Caco-2 (cell line): ENCODE data around the gene FCN2. TPM values are rescaled to one million over a fixed set of nuclear protein-coding genes. Genes with fewer than 3 reads are reported as not detected.

ENCODE experiments used
- BruUV-seq: library from RNA; stranded (reverse); fragments of 400-500 nt; replicated peaks from 2 replicates; lab custom pipeline; 2021; lab: Mats Ljungman, UMichigan
- CTCF ChIA-PET: fragments of 300-600 bp; sonication (Branson Sonifier 250); formaldehyde crosslinking; loops from one replicate; lab custom pipeline; 2022; ENCODE audit warnings: antibody characterized with exemption; lab: Charles Lee
- POLR2A ChIA-PET: fragments of 300-600 bp; sonication (Branson Sonifier 250); formaldehyde crosslinking; loops from one replicate; lab custom pipeline; 2022; ENCODE audit warnings: antibody characterized with exemption; lab: Charles Lee
- DNase-seq, 2 experiments: peaks; one replicate each; pipeline versions ENCODE4 v3.0.0 to v3.0.0-alpha.2; 2020 to 2022
- H3K27me3 ChIP-seq: replicated peaks from 2 replicates; pipeline ENCODE4 v1.6.0; 2011; ENCODE audit warnings: low read length; ENCODE audit not compliant: control insufficient read depth, insufficient read depth
- H3K36me3 ChIP-seq: 2 replicates; pipeline ENCODE4 v1.5.1; 2011; ENCODE audit warnings: low read length; ENCODE audit not compliant: control insufficient read depth, insufficient read depth
- H3K4me1 ChIP-seq: fragments of 250-450 bp; sonication (Bioruptor Pico); 2 replicates; pipeline ENCODE4 v1.5.1; 2020; ENCODE audit warnings: mild to moderate bottlenecking
- H3K4me3 ChIP-seq: 2 replicates; pipeline ENCODE4 v1.5.1; 2011; ENCODE audit warnings: low read depth, mild to moderate bottlenecking, control low read depth, low read length
- H3K9me3 ChIP-seq: fragments of 250-450 bp; sonication (Bioruptor Pico); 2 replicates; pipeline ENCODE4 v1.5.1; 2020; ENCODE audit warnings: mild to moderate bottlenecking, moderate library complexity
- H3K27ac Mint-ChIP-seq: one replicate; pipeline ENCODE4 v1.8.0; 2022; ENCODE audit warnings: mixed read lengths; ENCODE audit not compliant: unreplicated experiment
- H3K27me3 Mint-ChIP-seq: one replicate; pipeline ENCODE4 v1.8.0; 2022; ENCODE audit warnings: mixed read lengths; ENCODE audit not compliant: insufficient read depth, unreplicated experiment
- H3K36me3 Mint-ChIP-seq: one replicate; pipeline ENCODE4 v1.8.0; 2022; ENCODE audit warnings: mild to moderate bottlenecking, mixed read lengths; ENCODE audit not compliant: insufficient read depth, unreplicated experiment
- H3K4me1 Mint-ChIP-seq: one replicate; pipeline ENCODE4 v1.8.0; 2022; ENCODE audit warnings: low read depth, mixed read lengths; ENCODE audit not compliant: unreplicated experiment
- H3K4me3 Mint-ChIP-seq: one replicate; pipeline ENCODE4 v1.8.0; 2022; ENCODE audit warnings: mild to moderate bottlenecking, moderate library complexity, mixed read lengths; ENCODE audit not compliant: unreplicated experiment
- H3K9me3 Mint-ChIP-seq: one replicate; pipeline ENCODE4 v1.8.0; 2022; ENCODE audit warnings: mixed read lengths; ENCODE audit not compliant: unreplicated experiment
- intact Hi-C: fragments of 100-400 bp; cut with micrococcal nuclease; formaldehyde crosslinking; loops from one replicate; pipeline ENCODE4 v1.10.0; 2022; ENCODE audit not compliant: unreplicated experiment
- total RNA-seq: library from RNA; stranded (reverse); gene quantifications from 2 replicates; pipeline ENCODE4 v1.2.3, GENCODE V29; 2022
- TF ChIP-seq, protein P1 (sequence below), 2 experiments: fragments of 200-600 bp in 1 of 2; IDR thresholded peaks; 1 replicate in 1 of 2; 2 replicates in 1 of 2; pipeline versions ENCODE4 v1.5.1 to v1.8.0; 2011 to 2022; ENCODE audit warnings: antibody characterized with exemption in 1 of 2, control low read depth in 1 of 2, inconsistent platforms in 1 of 2, low read depth in 1 of 2, low read length in 1 of 2, mild to moderate bottlenecking in 1 of 2, moderate library complexity in 1 of 2; ENCODE audit not compliant: insufficient read depth in 1 of 2, severe bottlenecking in 1 of 2, unreplicated experiment in 1 of 2

FCN2 gene
- total RNA-seq, 1 experiment from 2014 or later: not detected

DNA sequence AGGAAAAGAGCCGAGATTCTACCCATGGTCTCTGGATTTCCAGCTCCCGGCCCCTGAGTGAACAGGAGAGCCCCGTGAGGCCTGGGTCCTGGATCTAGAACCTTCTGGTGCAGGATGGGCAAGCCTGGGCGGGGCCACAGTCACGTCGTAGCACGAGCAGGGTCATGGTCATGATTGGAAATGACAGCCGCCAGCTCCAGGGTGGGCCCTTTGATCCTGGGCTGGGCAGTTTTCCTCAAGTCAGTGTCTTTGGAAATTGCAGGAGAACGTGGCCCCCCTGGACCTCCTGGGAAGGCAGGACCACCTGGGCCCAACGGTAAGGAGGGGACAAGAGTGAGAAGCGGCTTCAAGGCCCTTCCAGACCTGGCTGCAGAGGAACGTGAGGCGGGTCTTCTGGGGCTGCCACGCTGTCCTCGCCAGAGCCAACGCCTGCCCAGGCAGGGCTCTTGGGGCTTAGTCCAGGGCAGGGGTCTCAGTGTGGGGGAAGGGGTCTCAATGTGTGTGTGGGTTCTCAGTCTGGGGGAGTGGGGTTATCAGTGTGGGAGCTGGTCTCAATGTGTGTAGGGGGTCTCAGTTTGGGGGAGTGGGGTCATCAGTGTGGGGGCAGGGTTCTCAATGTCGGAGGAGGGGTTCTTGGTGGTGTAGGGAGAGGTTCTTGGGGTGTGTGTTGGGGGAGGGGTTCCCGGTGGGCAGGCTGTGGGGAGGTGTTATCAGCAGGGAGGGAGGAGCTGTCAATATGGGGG, 2.6 kb downstream of the FCN2 start:
- no TSS peak for BruUV-seq
- H3K4me3 ChIP-seq: no peak overlapping the region
- no peaks in the 10 kb centered on the region for H3K27me3 ChIP-seq
- DNase-seq: no peak
- H3K4me3 Mint-ChIP-seq: no peak overlapping the region
- H3K9me3 Mint-ChIP-seq: no peaks in the 10 kb centered on the region
- H3K36me3 ChIP-seq: no peaks in the 10 kb centered on the region
- H3K4me1 Mint-ChIP-seq: no peaks in the 10 kb centered on the region
- TF ChIP-seq, protein P1, sequence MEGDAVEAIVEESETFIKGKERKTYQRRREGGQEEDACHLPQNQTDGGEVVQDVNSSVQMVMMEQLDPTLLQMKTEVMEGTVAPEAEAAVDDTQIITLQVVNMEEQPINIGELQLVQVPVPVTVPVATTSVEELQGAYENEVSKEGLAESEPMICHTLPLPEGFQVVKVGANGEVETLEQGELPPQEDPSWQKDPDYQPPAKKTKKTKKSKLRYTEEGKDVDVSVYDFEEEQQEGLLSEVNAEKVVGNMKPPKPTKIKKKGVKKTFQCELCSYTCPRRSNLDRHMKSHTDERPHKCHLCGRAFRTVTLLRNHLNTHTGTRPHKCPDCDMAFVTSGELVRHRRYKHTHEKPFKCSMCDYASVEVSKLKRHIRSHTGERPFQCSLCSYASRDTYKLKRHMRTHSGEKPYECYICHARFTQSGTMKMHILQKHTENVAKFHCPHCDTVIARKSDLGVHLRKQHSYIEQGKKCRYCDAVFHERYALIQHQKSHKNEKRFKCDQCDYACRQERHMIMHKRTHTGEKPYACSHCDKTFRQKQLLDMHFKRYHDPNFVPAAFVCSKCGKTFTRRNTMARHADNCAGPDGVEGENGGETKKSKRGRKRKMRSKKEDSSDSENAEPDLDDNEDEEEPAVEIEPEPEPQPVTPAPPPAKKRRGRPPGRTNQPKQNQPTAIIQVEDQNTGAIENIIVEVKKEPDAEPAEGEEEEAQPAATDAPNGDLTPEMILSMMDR (IDR thresholded peaks at IDR 0.05; ENCODE audit: insufficient read depth in 1 of 2, low read depth in 1 of 2, low read length in 1 of 2, severe bottlenecking in 1 of 2, unreplicated experiment in 1 of 2): no peak
- peaks cover 9% of the 10 kb centered on the region for H3K27me3 Mint-ChIP-seq
- H3K36me3 Mint-ChIP-seq: peaks cover 6% of the 10 kb centered on the region
- CTCF ChIA-PET: no interaction called here
- no peaks in the 10 kb centered on the region for H3K9me3 ChIP-seq
- no peak overlapping the region for H3K27ac Mint-ChIP-seq
- POLR2A ChIA-PET: no interaction called here
- intact Hi-C loops: no loop called here
- H3K4me1 ChIP-seq: no peaks in the 10 kb centered on the region

DNA sequence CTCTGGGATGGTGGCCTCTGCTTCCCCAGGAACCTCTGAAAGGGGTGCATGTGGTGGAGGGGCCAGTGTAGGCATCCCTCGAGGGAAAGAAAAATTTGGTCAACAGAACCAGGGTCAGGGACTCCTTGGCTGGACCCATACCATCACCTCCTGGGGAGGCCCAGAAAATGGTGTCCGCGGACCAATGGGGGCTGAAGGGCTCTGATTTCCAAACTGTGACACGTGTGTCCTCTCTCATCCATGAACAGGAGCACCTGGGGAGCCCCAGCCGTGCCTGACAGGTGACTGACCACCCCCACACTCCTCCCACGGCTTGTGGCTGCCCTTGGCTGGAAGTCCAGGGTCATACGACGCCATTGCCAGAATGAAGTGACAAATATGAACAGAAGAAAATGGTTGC, 3.9 kb downstream of the FCN2 start:
- H3K4me1 ChIP-seq: no peaks in the 10 kb centered on the region
- H3K4me3 ChIP-seq: no peak overlapping the region
- intact Hi-C loops: no loop called here
- TF ChIP-seq, protein P1 (IDR thresholded peaks at IDR 0.05; ENCODE audit: insufficient read depth in 1 of 2, low read depth in 1 of 2, low read length in 1 of 2, severe bottlenecking in 1 of 2, unreplicated experiment in 1 of 2): no peak
- H3K36me3 ChIP-seq: no peaks in the 10 kb centered on the region
- POLR2A ChIA-PET: no interaction called here
- no peaks in the 10 kb centered on the region for H3K27me3 ChIP-seq
- Mint-ChIP-seq H3K4me1 (no peaks in the 10 kb centered on the region), H3K36me3 (peaks cover 6% of the 10 kb centered on the region), H3K4me3 (no peak overlapping the region), H3K27ac (no peak overlapping the region), H3K27me3 (peaks cover 9% of the 10 kb centered on the region), H3K9me3 (no peaks in the 10 kb centered on the region)
- BruUV-seq: no TSS peak
- DNase-seq: no peak
- H3K9me3 ChIP-seq: no peaks in the 10 kb centered on the region
- CTCF ChIA-PET: no interaction called here

- H3K36me3 Mint-ChIP-seq: peaks cover 6% of the 10 kb centered on the region
- Histone ChIP-seq H3K36me3 (no peaks in the 10 kb centered on the region), H3K9me3 (no peaks in the 10 kb centered on the region), H3K27me3 (no peaks in the 10 kb centered on the region), H3K4me3 (no peak overlapping the region), H3K4me1 (no peaks in the 10 kb centered on the region)
- BruUV-seq: no TSS peak
- H3K27ac Mint-ChIP-seq: no peak overlapping the region
- no peaks in the 10 kb centered on the region for H3K9me3 Mint-ChIP-seq
- intact Hi-C loops: no loop called here
- H3K4me1 Mint-ChIP-seq: no peaks in the 10 kb centered on the region
- DNase-seq: no peak
- H3K27me3 Mint-ChIP-seq: peaks cover 7% of the 10 kb centered on the region
- CTCF ChIA-PET: no interaction called here
- no peak overlapping the region for H3K4me3 Mint-ChIP-seq
- POLR2A ChIA-PET: no interaction called here
- TF ChIP-seq, protein P1 (IDR thresholded peaks at IDR 0.05; ENCODE audit: insufficient read depth in 1 of 2, low read depth in 1 of 2, low read length in 1 of 2, severe bottlenecking in 1 of 2, unreplicated experiment in 1 of 2): no peak
Observed at GRCh38 chr9:134885001-134885678, 4.5 kb downstream of the FCN2 start.
